Esophagus muscularis mucosa (tissue), 3 donors: ENCODE measurements around the gene KIFC1.

Source experiments
- CTCF ChIP-seq, 3 experiments: fragments of 200-600 bp in 2 of 3; fragments of 450-650 bp in 1 of 3; sonication (generic) in 2 of 3; IDR thresholded peaks; one replicate each; pipeline ENCODE4 v1.5.1; 2017 to 2019; ENCODE audit warnings: antibody characterized with exemption in 3 of 3, mild to moderate bottlenecking in 2 of 3, moderate library complexity in 1 of 3
- POLR2A ChIP-seq: fragments of 450-650 bp; IDR thresholded peaks from one replicate; pipeline ENCODE4 v1.6.1; 2017; ENCODE audit warnings: antibody characterized with exemption, moderate library complexity, mild to moderate bottlenecking, low read depth
- POLR2AphosphoS5 ChIP-seq, 2 donors: sonication (generic); formaldehyde crosslinking; IDR thresholded peaks; one replicate each; pipeline ENCODE4 v1.6.1; 2017; ENCODE audit warnings: antibody characterized with exemption in 2 of 2

- TF ChIP-seq POLR2AphosphoS5 (IDR thresholded peaks at IDR 0.05): no peak
- TF ChIP-seq CTCF (IDR thresholded peaks at IDR 0.05): no peak
- TF ChIP-seq POLR2A: no peak
Measured at GRCh38 chr6:33443619-33444504, 52.2 kb downstream of the KIFC1 start.
